Globus pallidus (tissue), 1 donor: ENCODE results near the gene FAM234B.

Source experiments
- DNase-seq: peaks from one replicate; pipeline ENCODE4 v3.0.0-alpha.2; 2015; ENCODE audit warnings: low spot score

Gene FAM234B

GRCh38 chr12:13091832-13092231, 47.7 kb downstream of the FAM234B start:
- no peak for DNase-seq

- no peak for DNase-seq
Measured at GRCh38 chr12:13093191-13093847, 49.1 kb downstream of the FAM234B start.

DNA sequence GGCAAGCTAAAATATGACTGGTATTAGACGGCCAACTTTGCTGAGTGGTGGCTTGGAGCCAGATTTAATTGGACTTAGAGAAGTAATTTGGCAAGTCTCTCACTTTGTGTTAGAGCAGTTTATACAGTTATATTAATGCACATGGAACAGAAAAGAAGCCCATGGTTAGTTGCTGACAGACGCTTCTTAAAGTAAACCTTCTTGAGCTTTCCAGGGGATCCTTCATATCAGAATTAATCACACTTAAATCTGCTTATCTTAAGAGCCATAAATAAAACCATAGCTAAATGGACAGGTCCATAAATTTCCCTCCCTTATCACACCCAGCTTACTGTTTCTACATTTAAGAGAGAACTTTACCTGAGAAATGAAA, 49.7 kb downstream of the FAM234B start:
- no peak for DNase-seq

DNA sequence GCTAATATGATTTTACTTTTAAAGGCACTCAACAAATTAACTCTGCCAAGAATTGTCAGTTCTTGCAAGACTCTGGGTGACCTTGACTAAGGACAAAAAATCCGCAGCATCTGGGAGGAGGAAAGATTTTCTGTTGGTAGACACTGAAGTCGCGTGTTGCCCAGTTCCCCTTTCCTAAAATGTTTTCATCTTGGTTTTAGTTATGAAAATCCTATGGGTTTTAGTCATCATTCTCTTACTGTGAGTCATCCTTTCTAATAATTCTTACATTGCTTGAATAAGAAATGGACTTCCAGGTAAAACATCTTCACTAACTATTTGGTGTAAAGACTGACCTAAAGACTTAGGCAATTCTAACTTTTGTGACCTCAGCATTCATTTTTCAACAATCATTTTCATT, 50.2 kb downstream of the FAM234B start:
- no peak for DNase-seq

GRCh38 chr12:13095266-13095995, 51.2 kb downstream of the FAM234B start:
- DNase-seq: no peak

DNA sequence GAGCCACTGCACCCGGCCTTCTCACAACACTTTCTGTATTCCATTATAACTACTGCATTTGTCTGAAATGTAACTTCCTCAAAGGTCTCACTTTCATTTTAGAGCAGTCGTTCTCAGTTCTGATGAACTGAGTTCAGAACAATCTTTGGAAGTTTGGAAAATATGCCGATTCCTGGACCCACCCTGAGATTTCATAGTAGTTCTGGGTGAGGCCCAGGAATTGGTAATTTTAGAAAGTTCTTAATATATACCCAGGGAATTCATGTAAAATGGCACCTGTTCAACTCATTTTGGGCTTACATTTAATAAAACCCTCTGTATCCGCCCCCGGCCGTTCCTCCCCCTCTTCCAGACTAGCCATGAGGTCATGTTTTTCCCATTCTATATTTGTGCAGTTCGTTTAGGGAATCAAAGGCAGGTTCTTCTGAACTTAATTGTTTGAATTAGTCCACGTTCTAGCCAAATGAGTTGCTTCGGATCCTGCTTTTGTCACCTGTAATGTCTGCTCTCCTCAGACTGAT, 53.4 kb downstream of the FAM234B start:
- DNase-seq: no peak

DNA sequence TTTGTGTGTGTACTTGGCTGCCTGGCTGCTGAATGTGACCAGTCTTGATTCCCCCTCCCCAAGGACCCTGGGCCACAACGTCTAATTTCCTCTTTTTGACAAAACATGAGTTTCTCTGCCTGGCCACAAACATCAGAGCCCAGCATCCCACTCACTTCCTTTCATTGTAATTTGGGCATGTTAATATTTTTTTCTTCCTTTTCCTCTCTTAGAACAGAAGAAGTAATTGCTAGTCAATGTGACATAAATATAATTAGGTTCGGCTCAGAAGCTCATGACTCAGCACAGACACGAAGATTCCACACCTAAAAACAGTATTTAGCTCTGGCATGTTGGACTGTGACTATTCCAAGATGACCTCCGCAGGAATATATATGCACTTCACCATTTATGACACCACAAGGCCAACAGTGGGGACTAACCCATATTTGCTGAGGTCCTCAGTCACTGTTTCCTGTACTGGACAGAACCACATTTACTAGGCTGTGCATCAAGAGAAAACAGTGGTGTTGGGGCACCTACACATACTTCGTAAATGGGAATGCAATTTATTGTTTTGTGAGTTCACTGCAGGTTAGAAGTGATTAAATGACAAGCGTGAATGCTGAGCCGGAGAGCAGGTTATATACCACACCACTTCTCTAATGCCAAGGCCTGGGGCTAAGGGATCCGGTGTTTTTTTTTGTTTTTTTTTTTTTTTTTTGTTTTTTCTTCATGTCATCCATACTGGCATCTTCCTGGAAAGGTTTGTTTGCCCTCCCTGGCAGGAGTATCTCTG, 55.1 kb downstream of the FAM234B start:
- no peak for DNase-seq

DNA sequence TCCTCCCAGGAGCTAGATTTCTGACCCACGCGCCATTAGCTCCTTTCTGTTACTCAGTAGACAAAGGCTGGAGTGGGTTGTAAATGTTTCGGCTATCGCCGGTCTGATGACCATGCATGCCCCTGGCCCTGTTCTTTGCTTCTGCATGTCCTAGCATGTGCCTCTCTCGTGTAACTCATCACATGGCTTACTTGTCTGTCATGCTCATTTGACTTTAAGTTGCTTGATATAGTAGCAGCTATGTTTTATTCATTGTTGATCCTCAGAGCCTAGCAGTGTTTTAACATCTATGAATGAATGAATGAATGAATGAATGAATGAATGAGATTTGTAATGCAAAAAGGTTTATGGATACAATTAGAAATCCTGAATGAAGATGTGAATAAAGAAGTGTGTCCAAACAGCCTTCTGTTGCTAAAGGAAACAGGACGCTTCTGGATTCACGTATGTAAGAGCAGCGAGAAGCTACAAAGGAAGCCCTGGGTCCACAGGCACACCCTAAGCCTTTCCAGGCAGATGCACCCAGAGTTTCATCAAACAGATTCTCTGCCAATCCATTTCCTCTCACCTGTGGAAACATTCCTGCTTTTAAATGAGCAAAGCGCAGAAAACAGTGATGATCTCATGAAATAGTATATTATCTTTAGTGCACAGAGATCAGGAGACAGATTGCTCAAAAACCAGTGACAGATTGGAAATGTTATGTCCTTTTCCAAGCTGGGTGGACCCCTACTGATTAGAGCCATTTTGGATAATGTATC, 55.8 kb downstream of the FAM234B start:
- no peak for DNase-seq

- no peak for DNase-seq
Measured at GRCh38 chr12:13100605-13100881, 56.4 kb downstream of the FAM234B start.

DNA sequence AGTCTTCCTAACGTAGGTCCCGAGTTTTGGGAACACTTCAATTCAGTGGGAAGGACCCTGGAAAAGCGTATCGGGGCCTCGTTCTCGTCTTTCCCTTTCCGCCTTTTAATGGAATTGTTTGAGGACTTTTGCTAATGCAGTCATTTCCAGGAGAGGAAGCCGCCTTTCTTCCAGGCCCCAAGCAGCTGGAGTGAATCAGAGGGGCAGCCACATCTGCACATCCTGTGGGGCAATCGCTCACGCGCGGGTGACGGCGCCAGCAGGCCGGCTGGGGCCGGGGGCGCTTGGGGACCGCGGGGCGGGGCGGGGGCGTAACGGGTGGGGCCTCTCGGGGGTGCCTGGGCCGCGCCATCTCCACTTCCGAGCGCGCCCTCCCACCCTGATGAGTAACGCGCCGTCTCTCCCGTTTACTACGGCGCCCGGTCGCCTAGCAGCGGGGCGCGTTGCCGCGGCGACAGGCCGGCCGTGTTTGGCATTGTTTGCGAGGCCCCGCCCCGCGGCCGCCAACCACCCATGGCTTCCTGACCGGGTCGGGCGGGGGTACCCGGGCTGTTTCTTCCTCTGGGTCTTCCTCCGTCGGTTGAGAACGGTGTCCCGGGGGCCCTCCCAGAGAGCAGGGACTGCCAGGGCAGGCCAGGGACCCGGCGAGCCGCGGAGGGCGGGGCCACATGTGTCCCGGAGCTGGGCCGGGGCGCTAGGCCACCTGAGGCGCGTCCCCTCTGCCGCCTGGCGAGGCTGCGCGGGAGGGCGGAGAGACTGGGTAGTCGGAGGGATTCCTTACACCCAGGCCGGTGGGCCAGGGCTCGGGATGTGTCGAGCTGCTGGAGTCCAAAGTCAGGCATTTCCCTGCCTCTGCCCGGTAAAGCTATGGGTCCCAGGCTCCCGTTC, 56.9 kb downstream of the FAM234B start:
- peak; percentile 78 for DNase-seq

GRCh38 chr12:13101821-13102375, 57.7 kb downstream of the FAM234B start:
- peak; percentile 33 for DNase-seq

DNA sequence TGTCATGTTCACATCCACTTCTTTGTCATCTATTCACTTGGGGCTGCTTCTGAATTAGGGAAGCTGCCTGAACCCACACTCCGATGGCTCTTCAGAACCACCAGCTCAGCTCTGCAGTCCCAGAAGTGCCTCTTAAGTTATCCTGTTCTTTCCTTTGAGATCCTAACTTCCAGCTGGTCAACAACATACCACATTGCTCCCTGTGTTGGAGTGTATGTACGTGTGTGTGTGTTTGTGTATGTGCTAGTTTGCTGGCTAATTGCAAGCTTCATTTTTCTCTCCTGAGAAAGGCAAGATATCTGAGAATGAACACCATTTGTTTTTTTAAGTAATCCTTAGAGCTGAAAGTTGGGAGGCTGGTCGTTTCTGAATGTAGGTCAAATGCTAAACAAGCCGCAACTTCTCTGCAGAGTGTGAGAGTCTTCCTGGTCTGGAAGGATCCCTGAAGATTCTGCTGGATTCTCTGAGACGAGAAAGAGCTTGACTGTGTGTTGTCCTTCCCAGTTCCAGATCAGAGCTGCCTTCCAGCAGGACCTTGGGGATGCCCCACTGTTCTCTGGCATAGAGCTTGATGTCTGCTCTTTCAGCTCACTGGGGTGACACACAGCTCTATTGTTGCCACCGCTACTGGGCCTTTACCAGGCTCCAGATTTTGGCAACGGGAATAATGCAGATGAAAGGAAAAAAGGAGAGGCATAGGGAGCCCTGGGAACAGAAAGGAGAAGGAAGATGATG, 58.4 kb downstream of the FAM234B start:
- DNase-seq: peak; percentile 90

DNA sequence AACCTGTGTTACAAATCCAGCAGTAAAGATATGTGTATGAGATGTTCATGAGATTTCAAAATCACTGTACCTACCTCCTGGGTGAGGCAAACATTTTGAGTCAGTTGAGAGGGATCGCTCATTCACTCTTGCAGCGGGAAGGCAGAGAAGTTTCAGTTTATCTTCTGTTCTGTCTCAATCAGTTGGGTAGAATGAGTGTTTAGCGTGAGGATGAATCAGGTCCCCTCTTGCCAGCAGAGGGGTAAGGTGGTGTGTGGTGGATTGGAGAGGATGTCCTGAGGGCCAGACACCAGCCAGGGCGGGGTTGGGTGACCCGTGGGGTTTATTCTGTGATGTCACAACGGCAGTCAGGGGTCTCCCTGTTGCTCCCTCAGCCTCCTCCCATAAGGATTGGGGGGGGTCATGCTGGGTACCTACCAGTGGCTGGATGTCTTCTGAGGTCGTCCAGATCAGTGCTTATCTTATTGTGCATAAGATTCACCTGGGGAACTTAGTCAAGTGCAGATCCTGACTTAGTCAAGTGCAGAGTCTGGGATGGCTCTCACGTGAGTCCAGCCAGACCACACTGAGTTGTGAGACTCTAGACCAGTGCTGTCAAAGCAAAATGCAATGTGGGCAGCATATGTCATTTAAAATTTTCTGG, 59.3 kb downstream of the FAM234B start, which contains the start of gene GSG1:
Gene GSG1 (minus strand): TSS at position 277 of the 643 bp plus-strand sequence. CDS start 155 bp downstream, at position 122.
- DNase-seq: no peak

DNA sequence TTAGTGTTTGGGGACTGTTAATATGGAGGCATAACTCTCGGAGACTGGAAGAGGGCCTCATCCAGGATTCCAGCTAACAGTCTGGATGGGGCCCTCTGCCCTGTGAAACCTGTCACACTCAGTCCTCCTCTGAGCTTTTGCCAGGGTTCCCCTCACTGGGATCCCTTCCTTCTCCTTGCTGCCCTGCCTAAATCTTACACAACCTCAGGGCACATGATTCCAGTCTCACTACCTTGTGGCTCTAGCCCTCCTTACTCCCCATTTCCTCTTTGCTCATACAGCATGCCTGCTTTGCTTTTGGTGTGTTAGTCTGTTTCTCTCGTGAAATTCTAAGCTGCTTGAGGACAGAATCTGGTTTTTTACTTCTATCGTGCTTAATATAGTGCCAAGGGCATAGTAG, 60.2 kb downstream of the FAM234B start:
- no peak for DNase-seq

DNA sequence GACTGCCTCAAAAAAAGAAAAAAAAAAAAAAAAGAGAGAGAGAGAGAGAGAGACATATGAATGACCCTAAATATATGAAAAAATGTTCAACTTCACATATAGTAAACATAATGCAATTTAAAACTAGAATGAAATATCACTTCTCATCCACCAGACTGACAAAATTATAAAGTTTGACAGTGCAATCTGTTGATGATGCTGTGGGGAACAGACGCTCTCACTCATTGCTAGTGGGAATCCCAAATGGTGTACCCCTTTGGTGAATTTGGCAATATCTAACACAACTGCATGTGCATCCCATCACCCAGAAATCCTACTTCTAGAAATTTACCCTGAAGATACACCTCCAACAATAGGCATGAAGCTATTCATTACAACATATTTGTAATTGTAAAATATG, 61.6 kb downstream of the FAM234B start:
- no peak for DNase-seq

- DNase-seq: no peak
Measured at GRCh38 chr12:13106666-13107065, 62.5 kb downstream of the FAM234B start.

DNA sequence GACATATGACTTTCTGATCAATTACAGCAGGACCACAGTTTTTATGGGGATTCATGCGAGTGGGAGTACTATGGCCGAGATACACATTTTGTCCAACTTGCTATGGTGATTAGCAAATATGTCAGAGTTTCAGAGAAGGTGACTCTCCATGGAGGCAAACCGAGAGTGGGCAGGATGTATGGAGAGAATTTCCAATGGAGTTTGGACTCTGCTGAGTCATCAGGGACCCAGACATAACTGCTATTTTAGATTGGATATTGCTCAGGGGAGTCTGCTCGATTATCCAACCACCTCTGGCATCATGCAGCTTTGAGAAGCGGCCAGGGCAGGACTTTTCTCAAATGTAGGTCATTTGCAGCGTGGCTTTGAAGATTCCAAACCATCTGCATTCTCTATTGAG, 68.8 kb downstream of the FAM234B start:
- no peak for DNase-seq

DNA sequence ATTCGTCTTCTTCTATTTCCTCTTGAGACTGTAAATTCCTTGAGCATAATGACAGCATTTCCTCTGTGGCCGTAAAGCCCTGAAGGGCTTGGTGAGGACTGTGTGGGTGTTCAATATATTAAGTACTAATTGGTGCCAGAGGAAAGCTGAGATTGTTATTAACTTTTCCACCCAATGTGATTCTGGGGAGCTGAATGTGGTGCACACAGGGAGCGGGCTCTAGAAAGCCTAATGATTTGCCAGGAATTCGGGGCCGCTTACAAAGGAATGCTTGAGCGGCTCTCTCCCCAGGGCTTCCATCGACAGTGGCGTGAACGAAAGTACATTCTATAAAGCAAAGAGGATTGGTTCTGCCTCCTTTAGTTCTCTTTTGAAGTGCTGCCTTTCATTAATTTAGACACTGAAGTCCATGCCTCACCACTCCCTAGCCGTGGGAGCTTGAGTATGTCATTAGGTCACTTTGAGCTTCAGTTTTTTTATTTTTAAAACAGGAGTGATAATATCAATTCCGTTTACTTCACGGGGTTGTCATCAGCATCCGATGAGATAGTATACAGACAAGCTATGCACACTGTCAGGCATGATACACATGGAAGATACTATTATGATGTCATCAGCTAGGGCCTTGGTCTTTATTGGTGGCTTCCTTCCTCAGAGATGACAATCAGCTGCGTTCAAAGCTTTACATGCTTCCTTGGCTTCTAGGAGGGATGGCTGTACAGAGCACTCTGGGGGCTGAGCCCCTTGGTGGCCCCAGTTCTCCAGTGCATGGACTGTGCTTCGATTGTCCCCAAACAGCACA, 70.3 kb downstream of the FAM234B start:
- DNase-seq: no peak

- no peak for DNase-seq
Measured at GRCh38 chr12:13116259-13116658, 72.1 kb downstream of the FAM234B start.
